K562 (cell line): ENCODE measurements around the gene VPS35L. TPM values are rescaled to one million over a fixed set of nuclear protein-coding genes. Genes with fewer than 3 reads are reported as not detected.

Experiments
- BACH1 ChIP-seq: fragments of 200-800 bp; sonication (Bioruptor generic); IDR thresholded peaks from 2 replicates; pipeline ENCODE4 v1.6.1; 2016; ENCODE audit warnings: missing genetic modification characterization, missing compliant biosample characterization
- FOSL1 ChIP-seq: fragments of 200-800 bp; sonication (Bioruptor generic); conservative IDR thresholded peaks from 2 replicates; pipeline ENCODE4 v1.6.1; 2016; ENCODE audit warnings: missing genetic modification characterization, missing compliant biosample characterization
- FOXO4 ChIP-seq: fragments of 450-650 bp; formaldehyde crosslinking; IDR thresholded peaks from 2 replicates; pipeline ENCODE4 v1.4.0; 2020; ENCODE audit warnings: mild to moderate bottlenecking, moderate library complexity
- GTF2E2 ChIP-seq: fragments of 200-800 bp; sonication (Bioruptor generic); IDR thresholded peaks from 2 replicates; pipeline ENCODE4 v1.6.1; 2016; ENCODE audit warnings: missing genetic modification characterization, missing compliant biosample characterization
- HDAC3 ChIP-seq: fragments of 450-650 bp; IDR thresholded peaks from 2 replicates; pipeline ENCODE4 v1.6.1; 2018; ENCODE audit warnings: borderline replicate concordance, mild to moderate bottlenecking, moderate library complexity; ENCODE audit not compliant: partially characterized antibody
- KDM1A ChIP-seq, 2 experiments: fragments of 450-650 bp; IDR thresholded peaks; 2 replicates each; pipeline ENCODE4 v1.6.1; 2016; ENCODE audit warnings: mild to moderate bottlenecking in 2 of 2
- KLF1 ChIP-seq: fragments of 450-650 bp; IDR thresholded peaks from 2 replicates; pipeline ENCODE4 v1.6.1; 2016; ENCODE audit warnings: missing genetic modification characterization, missing compliant biosample characterization
- MAFK ChIP-seq: IDR thresholded peaks from 2 replicates; pipeline ENCODE4 v1.6.1; 2011; ENCODE audit warnings: low read length, improper control_type of control experiment
- POLR3G ChIP-seq: IDR thresholded peaks from 2 replicates; pipeline ENCODE4 v1.6.1; 2011; ENCODE audit not compliant: insufficient read length, insufficient replicate concordance; ENCODE audit errors: extremely low read depth
- RBM15 ChIP-seq: fragments of 200-400 bp; formaldehyde crosslinking; IDR thresholded peaks from 2 replicates; pipeline ENCODE4 v1.6.1; 2018; ENCODE audit warnings: mild to moderate bottlenecking, low read length, moderate library complexity; ENCODE audit not compliant: insufficient read depth
- RCOR1 ChIP-seq, 2 experiments: IDR thresholded peaks; 2 replicates each; pipeline ENCODE4 v1.6.1; 2012; ENCODE audit warnings: low read depth in 2 of 2, low read length in 2 of 2, borderline replicate concordance in 1 of 2, improper control_type of control experiment in 1 of 2
- SOX6 ChIP-seq: fragments of 450-650 bp; IDR thresholded peaks from 2 replicates; pipeline ENCODE4 v1.6.1; 2014; ENCODE audit warnings: mild to moderate bottlenecking
- TAF15 ChIP-seq: fragments of 200-400 bp; formaldehyde crosslinking; IDR thresholded peaks from 2 replicates; pipeline ENCODE4 v1.6.1; 2017; ENCODE audit warnings: mild to moderate bottlenecking, low read depth, low read length, moderate library complexity
- TOE1 ChIP-seq, 2 experiments: fragments of 450-650 bp in 1 of 2; sonication (generic) in 1 of 2; formaldehyde crosslinking in 1 of 2; IDR thresholded peaks; 2 replicates each; pipeline versions ENCODE4 v1.7.1 to v1.8.0; 2016 to 2022; ENCODE audit warnings: borderline replicate concordance in 2 of 2, mild to moderate bottlenecking in 2 of 2, antibody characterized with exemption in 1 of 2, inconsistent platforms in 1 of 2, low read depth in 1 of 2, missing genetic modification reagents in 1 of 2, moderate library complexity in 1 of 2
- ZNF184 ChIP-seq: sonication (generic); formaldehyde crosslinking; IDR thresholded peaks from 2 replicates; pipeline ENCODE4 v1.5.0; 2020; ENCODE audit warnings: missing genetic modification reagents
- ZNF232 ChIP-seq: sonication (generic); formaldehyde crosslinking; IDR thresholded peaks from 2 replicates; pipeline ENCODE4 v1.8.0; 2022; ENCODE audit warnings: mild to moderate bottlenecking, missing genetic modification reagents
- ZNF263 ChIP-seq: sonication (generic); formaldehyde crosslinking; IDR thresholded peaks from 2 replicates; pipeline ENCODE4 v1.8.0; 2022; ENCODE audit warnings: mild to moderate bottlenecking, missing genetic modification reagents, borderline replicate concordance
- ZNF79 ChIP-seq: fragments of 250-450 bp; sonication (Bioruptor Pico); IDR thresholded peaks from 2 replicates; pipeline ENCODE4 v1.4.0; 2020; ENCODE audit warnings: low read depth, mild to moderate bottlenecking, moderate library complexity
- ZSCAN29 ChIP-seq: fragments of 450-650 bp; IDR thresholded peaks from 2 replicates; pipeline ENCODE4 v1.6.1; 2017
- polyA plus RNA-seq, 8 experiments: library from polyadenylated mRNA; depleted of rRNA in 4 of 8; stranded (reverse) in 5 of 8; unstranded in 3 of 8; fragments of >200 nt; fragmentation: Nextera tagmentation in 2 of 8; fragmentation: Illumina TruSeq in 1 of 8; extraction: Ambion mirVana in 2 of 8; extraction: Trizol in 1 of 8; gene quantifications; 2 replicates each; pipeline versions ENCODE4 v1.2.1 to v1.2.3, GENCODE V29; 2011 to 2014; ENCODE audit warnings: inconsistent platforms in 1 of 8, missing spikeins in 1 of 8
- total RNA-seq, 7 experiments: library from RNA; depleted of rRNA in 6 of 7; stranded (reverse); fragments of >200 nt in 6 of 7; fragmentation: Illumina TruSeq in 2 of 7; extraction: Trizol in 2 of 7; gene quantifications; 2 replicates each; pipeline versions ENCODE4 v1.2.1 to v1.2.3, GENCODE V29; 2011 to 2021; ENCODE audit warnings: low replicate concordance in 1 of 7
- TF ChIP-seq, protein P1 (sequence below), 2 experiments: IDR thresholded peaks; 2 replicates each; pipeline ENCODE4 v1.6.1; 2011; ENCODE audit warnings: borderline replicate concordance in 1 of 2, control low read depth in 1 of 2, low read depth in 1 of 2, low read length in 1 of 2, mild to moderate bottlenecking in 1 of 2, mixed read lengths in 1 of 2, moderate library complexity in 1 of 2; ENCODE audit not compliant: insufficient read depth in 1 of 2, insufficient read length in 1 of 2, poor library complexity in 1 of 2, severe bottlenecking in 1 of 2; ENCODE audit errors: extremely low read depth in 1 of 2
- TF ChIP-seq, protein P2 (sequence below): fragments of 450-650 bp; conservative IDR thresholded peaks from 2 replicates; pipeline ENCODE4 v1.6.1; 2016; ENCODE audit warnings: missing genetic modification characterization, low read depth, mild to moderate bottlenecking, missing compliant biosample characterization, moderate library complexity
- TF ChIP-seq, protein P3 (sequence below): fragments of 150-350 bp; conservative IDR thresholded peaks from 2 replicates; pipeline ENCODE4 v1.6.1; 2014; ENCODE audit warnings: low read length

Gene VPS35L
- total and polyA plus RNA-seq, 9 of the 15 experiments (the other 6 are each of a cell fraction or from before 2014, with no cell fraction given) = 10.2 to 30.4 (median 20.1) TPM

DNA sequence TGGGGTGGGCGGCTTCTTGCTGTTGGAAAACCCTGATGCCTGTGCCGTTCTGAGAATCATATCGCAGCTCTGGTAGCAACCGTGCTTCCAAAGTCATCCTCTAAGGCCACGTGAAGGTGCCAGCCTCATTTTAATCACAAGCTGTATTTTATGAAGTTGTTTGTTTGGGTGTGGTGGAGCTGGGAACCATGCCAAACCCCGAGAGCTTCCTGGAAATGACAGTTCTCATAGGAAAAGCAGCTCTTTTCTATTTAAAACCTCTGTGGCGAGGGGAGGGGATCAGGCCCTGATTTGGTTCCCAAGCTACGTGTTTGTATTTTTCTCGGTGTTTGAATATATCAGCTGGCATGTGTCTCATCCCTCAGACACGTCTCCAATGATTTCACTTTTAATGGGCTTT lies 140.8 kb downstream of the VPS35L start (continued):
- no peak for TF ChIP-seq POLR3G
- no peak for TF ChIP-seq HDAC3
- no peak for TF ChIP-seq SOX6
- TF ChIP-seq ZNF184 (CRISPR knock-in tag) = no peak
- TF ChIP-seq, protein P1, sequence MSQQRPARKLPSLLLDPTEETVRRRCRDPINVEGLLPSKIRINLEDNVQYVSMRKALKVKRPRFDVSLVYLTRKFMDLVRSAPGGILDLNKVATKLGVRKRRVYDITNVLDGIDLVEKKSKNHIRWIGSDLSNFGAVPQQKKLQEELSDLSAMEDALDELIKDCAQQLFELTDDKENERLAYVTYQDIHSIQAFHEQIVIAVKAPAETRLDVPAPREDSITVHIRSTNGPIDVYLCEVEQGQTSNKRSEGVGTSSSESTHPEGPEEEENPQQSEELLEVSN (IDR thresholded peaks at IDR 0.05; ENCODE audit: borderline replicate concordance in 1 of 2, extremely low read depth in 1 of 2, insufficient read depth in 1 of 2, insufficient read length in 1 of 2, low read depth in 1 of 2, low read length in 1 of 2, poor library complexity in 1 of 2, severe bottlenecking in 1 of 2) = no peak
- no peak for TF ChIP-seq RBM15
- TF ChIP-seq TOE1 (IDR thresholded peaks at IDR 0.05; ENCODE audit: borderline replicate concordance) = no peak
- TF ChIP-seq TOE1 (CRISPR knock-in tag; IDR thresholded peaks at IDR 0.05; ENCODE audit: borderline replicate concordance, low read depth) = no peak
- TF ChIP-seq, protein P2, sequence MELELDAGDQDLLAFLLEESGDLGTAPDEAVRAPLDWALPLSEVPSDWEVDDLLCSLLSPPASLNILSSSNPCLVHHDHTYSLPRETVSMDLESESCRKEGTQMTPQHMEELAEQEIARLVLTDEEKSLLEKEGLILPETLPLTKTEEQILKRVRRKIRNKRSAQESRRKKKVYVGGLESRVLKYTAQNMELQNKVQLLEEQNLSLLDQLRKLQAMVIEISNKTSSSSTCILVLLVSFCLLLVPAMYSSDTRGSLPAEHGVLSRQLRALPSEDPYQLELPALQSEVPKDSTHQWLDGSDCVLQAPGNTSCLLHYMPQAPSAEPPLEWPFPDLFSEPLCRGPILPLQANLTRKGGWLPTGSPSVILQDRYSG (tag) = no peak
- TF ChIP-seq ZSCAN29 = no peak
- no peak for TF ChIP-seq TAF15
- no peak for TF ChIP-seq KLF1 (tag)
- TF ChIP-seq RCOR1 (IDR thresholded peaks at IDR 0.05; ENCODE audit: borderline replicate concordance in 1 of 2, low read depth in 2 of 2, low read length in 2 of 2) = peak in 1 of 2 experiments; percentile 80; a peak in 2 of 4 replicates
- TF ChIP-seq MAFK = no peak
- no peak for TF ChIP-seq FOSL1 (tag)
- no peak for TF ChIP-seq ZNF79 (CRISPR knock-in tag)
- TF ChIP-seq KDM1A (IDR thresholded peaks at IDR 0.05) = peak in 1 of 2 experiments; percentile 85; a peak in 2 of 4 replicates
- TF ChIP-seq ZNF232 (CRISPR knock-in tag) = no peak
- no peak for TF ChIP-seq ZNF263
- TF ChIP-seq GTF2E2 (tag) = no peak
- TF ChIP-seq FOXO4 (CRISPR knock-in tag) = no peak
- no peak for TF ChIP-seq BACH1
- TF ChIP-seq, protein P3, sequence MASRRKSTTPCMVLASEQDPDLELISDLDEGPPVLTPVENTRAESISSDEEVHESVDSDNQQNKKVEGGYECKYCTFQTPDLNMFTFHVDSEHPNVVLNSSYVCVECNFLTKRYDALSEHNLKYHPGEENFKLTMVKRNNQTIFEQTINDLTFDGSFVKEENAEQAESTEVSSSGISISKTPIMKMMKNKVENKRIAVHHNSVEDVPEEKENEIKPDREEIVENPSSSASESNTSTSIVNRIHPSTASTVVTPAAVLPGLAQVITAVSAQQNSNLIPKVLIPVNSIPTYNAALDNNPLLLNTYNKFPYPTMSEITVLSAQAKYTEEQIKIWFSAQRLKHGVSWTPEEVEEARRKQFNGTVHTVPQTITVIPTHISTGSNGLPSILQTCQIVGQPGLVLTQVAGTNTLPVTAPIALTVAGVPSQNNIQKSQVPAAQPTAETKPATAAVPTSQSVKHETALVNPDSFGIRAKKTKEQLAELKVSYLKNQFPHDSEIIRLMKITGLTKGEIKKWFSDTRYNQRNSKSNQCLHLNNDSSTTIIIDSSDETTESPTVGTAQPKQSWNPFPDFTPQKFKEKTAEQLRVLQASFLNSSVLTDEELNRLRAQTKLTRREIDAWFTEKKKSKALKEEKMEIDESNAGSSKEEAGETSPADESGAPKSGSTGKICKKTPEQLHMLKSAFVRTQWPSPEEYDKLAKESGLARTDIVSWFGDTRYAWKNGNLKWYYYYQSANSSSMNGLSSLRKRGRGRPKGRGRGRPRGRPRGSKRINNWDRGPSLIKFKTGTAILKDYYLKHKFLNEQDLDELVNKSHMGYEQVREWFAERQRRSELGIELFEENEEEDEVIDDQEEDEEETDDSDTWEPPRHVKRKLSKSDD = no peak
